A673 (cell line): ENCODE data around the gene UBASH3B. TPM values are rescaled to one million over a fixed set of nuclear protein-coding genes. Genes with fewer than 3 reads are reported as not detected.

Source experiments
- BruUV-seq: library from RNA; stranded (reverse); fragments of 400-500 nt; replicated peaks from 2 replicates; lab custom pipeline; 2021; lab: Mats Ljungman, UMichigan
- CTCF ChIA-PET: fragments of 300-600 bp; sonication (Branson Sonifier 250); formaldehyde crosslinking; loops from one replicate; lab custom pipeline; 2022; ENCODE audit warnings: antibody characterized with exemption; lab: Charles Lee
- POLR2A ChIA-PET: fragments of 300-600 bp; sonication (Branson Sonifier 250); formaldehyde crosslinking; loops from one replicate; lab custom pipeline; 2022; ENCODE audit warnings: antibody characterized with exemption; ENCODE audit not compliant: low non-redundant PET; lab: Charles Lee
- DNase-seq: peaks from one replicate; pipeline ENCODE4 v3.0.0-alpha.2; 2015; ENCODE audit warnings: low spot score
- H3K27ac ChIP-seq: fragments of 200-600 bp; sonication (generic); 2 replicates; pipeline ENCODE4 v1.5.1; 2016; ENCODE audit warnings: mixed run types, low read depth, mild to moderate bottlenecking, mixed read lengths, antibody characterized with exemption, low read length; ENCODE audit not compliant: poor library complexity, severe bottlenecking
- H3K27me3 ChIP-seq: fragments of 200-600 bp; sonication (generic); replicated peaks from 2 replicates; pipeline ENCODE4 v1.6.1; 2017; ENCODE audit warnings: mixed run types, low read depth, mild to moderate bottlenecking, mixed read lengths, antibody characterized with exemption, low read length; ENCODE audit not compliant: insufficient read depth, poor library complexity
- H3K36me3 ChIP-seq: fragments of 200-600 bp; sonication (generic); 2 replicates; pipeline ENCODE4 v1.6.1; 2016; ENCODE audit warnings: mixed run types, mild to moderate bottlenecking, mixed read lengths, antibody characterized with exemption, low read length; ENCODE audit not compliant: insufficient read depth, poor library complexity, severe bottlenecking
- H3K4me1 ChIP-seq: fragments of 200-600 bp; sonication (generic); 2 replicates; pipeline ENCODE4 v1.6.1; 2017; ENCODE audit warnings: mixed run types, mild to moderate bottlenecking, mixed read lengths, antibody characterized with exemption, low read length; ENCODE audit not compliant: insufficient read depth, poor library complexity, severe bottlenecking
- H3K4me3 ChIP-seq: fragments of 200-600 bp; sonication (generic); 2 replicates; pipeline ENCODE4 v1.5.1; 2016; ENCODE audit warnings: low read depth, mixed run types, mild to moderate bottlenecking, mixed read lengths, low read length; ENCODE audit not compliant: poor library complexity, severe bottlenecking
- H3K9me3 ChIP-seq: fragments of 200-600 bp; sonication (generic); 2 replicates; pipeline ENCODE4 v1.6.1; 2016; ENCODE audit warnings: mixed run types, low read depth, mild to moderate bottlenecking, mixed read lengths, antibody characterized with exemption, low read length; ENCODE audit not compliant: poor library complexity, severe bottlenecking
- EZH2 ChIP-seq: fragments of 200-600 bp; sonication (generic); IDR thresholded peaks from 2 replicates; pipeline ENCODE4 v1.6.1; 2017; ENCODE audit warnings: borderline replicate concordance, low read depth, mild to moderate bottlenecking, mixed read lengths, antibody characterized with exemption, low read length; ENCODE audit not compliant: poor library complexity, severe bottlenecking
- intact Hi-C: fragments of 100-400 bp; cut with micrococcal nuclease; formaldehyde crosslinking; loops from one replicate; pipeline ENCODE4 v1.10.0; 2022; ENCODE audit not compliant: unreplicated experiment
- total RNA-seq: library from RNA; stranded (reverse); gene quantifications from 2 replicates; pipeline ENCODE4 v1.2.3, GENCODE V29; 2021
- TF ChIP-seq, protein P1 (sequence below): fragments of 300-800, 200-600 bp; sonication (generic); conservative IDR thresholded peaks from 2 replicates; pipeline ENCODE4 v1.5.1; 2017; ENCODE audit warnings: low read depth, mild to moderate bottlenecking, antibody characterized with exemption, low read length, moderate library complexity, mixed read lengths

The UBASH3B gene
- total RNA-seq, 1 experiment from 2014 or later: 15.3 TPM

GRCh38 chr11:122850076-122850631 lies 194.6 kb downstream of the UBASH3B start:
- peak overlapping the region; percentile 52 for H3K27ac ChIP-seq
- ChIA-PET CTCF (interaction anchor here (0.7 kb wide), 1 partner anchor 54 kb away, joined by 3 read pairs; no protein-coding TSS in a partner anchor), POLR2A (no interaction called here)
- intact Hi-C loops: no loop called here
- H3K36me3 ChIP-seq: no peaks in the 10 kb centered on the region
- no TSS peak for BruUV-seq
- H3K9me3 ChIP-seq: no peaks in the 10 kb centered on the region
- DNase-seq: peak; percentile 83
- no peak overlapping the region for H3K4me3 ChIP-seq
- peaks cover 33% of the 10 kb centered on the region for H3K4me1 ChIP-seq
- TF ChIP-seq EZH2: no peak
- TF ChIP-seq, protein P1, sequence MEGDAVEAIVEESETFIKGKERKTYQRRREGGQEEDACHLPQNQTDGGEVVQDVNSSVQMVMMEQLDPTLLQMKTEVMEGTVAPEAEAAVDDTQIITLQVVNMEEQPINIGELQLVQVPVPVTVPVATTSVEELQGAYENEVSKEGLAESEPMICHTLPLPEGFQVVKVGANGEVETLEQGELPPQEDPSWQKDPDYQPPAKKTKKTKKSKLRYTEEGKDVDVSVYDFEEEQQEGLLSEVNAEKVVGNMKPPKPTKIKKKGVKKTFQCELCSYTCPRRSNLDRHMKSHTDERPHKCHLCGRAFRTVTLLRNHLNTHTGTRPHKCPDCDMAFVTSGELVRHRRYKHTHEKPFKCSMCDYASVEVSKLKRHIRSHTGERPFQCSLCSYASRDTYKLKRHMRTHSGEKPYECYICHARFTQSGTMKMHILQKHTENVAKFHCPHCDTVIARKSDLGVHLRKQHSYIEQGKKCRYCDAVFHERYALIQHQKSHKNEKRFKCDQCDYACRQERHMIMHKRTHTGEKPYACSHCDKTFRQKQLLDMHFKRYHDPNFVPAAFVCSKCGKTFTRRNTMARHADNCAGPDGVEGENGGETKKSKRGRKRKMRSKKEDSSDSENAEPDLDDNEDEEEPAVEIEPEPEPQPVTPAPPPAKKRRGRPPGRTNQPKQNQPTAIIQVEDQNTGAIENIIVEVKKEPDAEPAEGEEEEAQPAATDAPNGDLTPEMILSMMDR: 0 out of 2 replicates have a peak, but pooled peaks have one; percentile 19
- H3K27me3 ChIP-seq: no peaks in the 10 kb centered on the region

DNA sequence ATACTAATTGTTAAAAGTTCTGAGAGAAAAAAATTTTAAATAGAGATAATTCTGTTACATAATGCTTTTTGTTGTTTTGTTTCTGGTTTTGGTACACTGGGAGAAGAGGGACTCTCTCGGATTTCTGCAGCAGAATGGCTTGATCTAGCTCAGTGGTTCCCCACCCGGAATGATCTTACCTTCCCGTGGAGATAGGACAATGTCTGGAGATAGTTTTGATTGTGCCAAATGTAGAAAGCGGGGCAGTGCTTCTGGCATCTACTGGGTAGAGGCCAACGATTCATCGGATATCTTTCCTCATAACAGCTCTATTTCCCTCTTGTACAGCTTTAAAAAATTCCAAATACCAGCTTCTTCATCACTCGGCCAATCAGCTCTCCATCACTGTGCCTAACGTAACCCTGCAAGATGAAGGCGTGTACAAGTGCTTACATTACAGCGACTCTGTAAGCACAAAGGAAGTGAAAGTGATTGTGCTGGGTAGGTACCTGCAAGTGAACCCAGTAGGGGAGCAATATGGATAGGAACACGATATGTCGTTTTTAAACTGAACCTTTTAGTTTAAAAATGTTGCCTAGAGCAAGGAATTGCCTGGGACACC lies 195.9 kb downstream of the UBASH3B start:
- no TSS peak for BruUV-seq
- ChIA-PET CTCF (interaction anchor here (0.5 to 3.6 kb wide), 4 partner anchors 56 to 224 kb away, joined by 7 to 54 read pairs (median 18); no protein-coding TSS in a partner anchor), POLR2A (interaction anchor here (0.5 to 0.7 kb wide), 4 partner anchors 12 to 1781 kb away, joined by 3 to 6 read pairs (median 4); no protein-coding TSS in a partner anchor)
- DNase-seq: no peak
- H3K4me3 ChIP-seq: no peak overlapping the region
- TF ChIP-seq, protein P1: no peak
- TF ChIP-seq EZH2: no peak
- H3K27me3 ChIP-seq: no peaks in the 10 kb centered on the region
- H3K4me1 ChIP-seq: peaks cover 35% of the 10 kb centered on the region
- H3K9me3 ChIP-seq: no peaks in the 10 kb centered on the region
- no peaks in the 10 kb centered on the region for H3K36me3 ChIP-seq
- intact Hi-C loops: no loop called here
- no peak overlapping the region for H3K27ac ChIP-seq

- no peaks in the 10 kb centered on the region for H3K36me3 ChIP-seq
- H3K9me3 ChIP-seq: no peaks in the 10 kb centered on the region
- H3K4me1 ChIP-seq: peaks cover 40% of the 10 kb centered on the region
- intact Hi-C loops: no loop called here
- no peaks in the 10 kb centered on the region for H3K27me3 ChIP-seq
- ChIA-PET POLR2A (interaction anchor here (0.7 kb wide), 1 partner anchor 11 kb away, joined by 3 read pairs; no protein-coding TSS in a partner anchor), CTCF (interaction anchor here (0.5 to 3.6 kb wide), 8 partner anchors 55 to 224 kb away, joined by 3 to 54 read pairs (median 6); no protein-coding TSS in a partner anchor)
- H3K27ac ChIP-seq: no peak overlapping the region
- peak; percentile 39 for DNase-seq
- TF ChIP-seq, protein P1: no peak
- no peak for TF ChIP-seq EZH2
- no TSS peak for BruUV-seq
- no peak overlapping the region for H3K4me3 ChIP-seq
Measured at GRCh38 chr11:122852074-122852795, 196.7 kb downstream of the UBASH3B start.
